ENCODE results near the gene AVP. TPM values are rescaled to one million over a fixed set of nuclear protein-coding genes. Genes with fewer than 3 reads are reported as not detected.
"Not testable (repeated sequence)": the region's sequence is repeated elsewhere in the genome, so short reads cannot be mapped to it uniquely, and the experiment has no call there.

Gene AVP
- total RNA-seq, 1 donor from 2014 or later: not detected

- no peak for TF ChIP-seq CTCF (conservative IDR thresholded peaks at IDR 0.05; ENCODE audit: low read depth, low read length)
- no peak for DNase-seq (ENCODE audit: low read depth)
- H3K4me3 ChIP-seq (ENCODE audit: low read depth, low read length): no peak overlapping the region
Observed at GRCh38 chr20:3126527-3126859, 42.0 kb upstream of the AVP start.

GRCh38 chr20:3125776-3126526 is 41.4 kb upstream of the AVP start:
- DNase-seq (ENCODE audit: low read depth); H3K4me3 ChIP-seq (ENCODE audit: low read depth, low read length): not testable (repeated sequence)

GRCh38 chr20:3124773-3125560 is 40.4 kb upstream of the AVP start:
- not testable (repeated sequence) for DNase-seq (ENCODE audit: low read depth); H3K4me3 ChIP-seq (ENCODE audit: low read depth, low read length)

- DNase-seq (ENCODE audit: low read depth); H3K4me3 ChIP-seq (ENCODE audit: low read depth, low read length): not testable (repeated sequence)
Observed at GRCh38 chr20:3124163-3124562, 39.6 kb upstream of the AVP start.

GRCh38 chr20:3123542-3123941 is 39.0 kb upstream of the AVP start:
- no peak for TF ChIP-seq CTCF (conservative IDR thresholded peaks at IDR 0.05; ENCODE audit: low read depth, low read length)

GRCh38 chr20:3121955-3122610 is 37.6 kb upstream of the AVP start:
- no peak for TF ChIP-seq CTCF (conservative IDR thresholded peaks at IDR 0.05; ENCODE audit: low read depth, low read length)
- DNase-seq (ENCODE audit: low read depth): no peak
- H3K4me3 ChIP-seq (ENCODE audit: low read depth, low read length): no peak overlapping the region

More at GRCh38 chr20:3123542-3123941, 39.0 kb upstream of the AVP start:
- no peak for DNase-seq (ENCODE audit: low read depth)
- no peak overlapping the region for H3K4me3 ChIP-seq (ENCODE audit: low read depth, low read length)

GRCh38 chr20:3121271-3121911 is 36.9 kb upstream of the AVP start:
- TF ChIP-seq CTCF (conservative IDR thresholded peaks at IDR 0.05; ENCODE audit: low read depth, low read length): no peak
- no peak overlapping the region for H3K4me3 ChIP-seq (ENCODE audit: low read depth, low read length)
- DNase-seq (ENCODE audit: low read depth): no peak

- no peak for DNase-seq (ENCODE audit: low read depth)
- no peak for TF ChIP-seq CTCF (conservative IDR thresholded peaks at IDR 0.05; ENCODE audit: low read depth, low read length)
- no peak overlapping the region for H3K4me3 ChIP-seq (ENCODE audit: low read depth, low read length)
Observed at GRCh38 chr20:3119044-3119443, 34.5 kb upstream of the AVP start.
